Uterus (tissue), 2 donors: Measurements from ENCODE around the gene KCND2.

Source experiments
- CTCF ChIP-seq, 4 experiments: fragments of 200-600 bp in 2 of 4; fragments of 450-650 bp in 2 of 4; sonication (generic) in 2 of 4; IDR thresholded peaks; one replicate each; pipeline ENCODE4 v1.5.1; 2016 to 2019; ENCODE audit warnings: antibody characterized with exemption in 4 of 4, mild to moderate bottlenecking in 2 of 4, moderate library complexity in 1 of 4
- POLR2A ChIP-seq, 2 donors: fragments of 450-650 bp; IDR thresholded peaks; one replicate each; pipeline ENCODE4 v1.6.1; 2016; ENCODE audit warnings: antibody characterized with exemption in 2 of 2, mild to moderate bottlenecking in 1 of 2, moderate library complexity in 1 of 2

- TF ChIP-seq POLR2A (IDR thresholded peaks at IDR 0.05) (no peak), CTCF (IDR thresholded peaks at IDR 0.05) (no peak)
These were observed 16.5 kb upstream of the KCND2 start for GRCh38 chr7:120256344-120257070.
